Uterus (tissue), 2 donors: ENCODE data around the gene CYS1.

Experiments
- CTCF ChIP-seq, 4 experiments: fragments of 200-600 bp in 2 of 4; fragments of 450-650 bp in 2 of 4; sonication (generic) in 2 of 4; IDR thresholded peaks; one replicate each; pipeline ENCODE4 v1.5.1; 2016 to 2019; ENCODE audit warnings: antibody characterized with exemption in 4 of 4, mild to moderate bottlenecking in 2 of 4, moderate library complexity in 1 of 4
- POLR2A ChIP-seq, 2 donors: fragments of 450-650 bp; IDR thresholded peaks; one replicate each; pipeline ENCODE4 v1.6.1; 2016; ENCODE audit warnings: antibody characterized with exemption in 2 of 2, mild to moderate bottlenecking in 1 of 2, moderate library complexity in 1 of 2

DNA sequence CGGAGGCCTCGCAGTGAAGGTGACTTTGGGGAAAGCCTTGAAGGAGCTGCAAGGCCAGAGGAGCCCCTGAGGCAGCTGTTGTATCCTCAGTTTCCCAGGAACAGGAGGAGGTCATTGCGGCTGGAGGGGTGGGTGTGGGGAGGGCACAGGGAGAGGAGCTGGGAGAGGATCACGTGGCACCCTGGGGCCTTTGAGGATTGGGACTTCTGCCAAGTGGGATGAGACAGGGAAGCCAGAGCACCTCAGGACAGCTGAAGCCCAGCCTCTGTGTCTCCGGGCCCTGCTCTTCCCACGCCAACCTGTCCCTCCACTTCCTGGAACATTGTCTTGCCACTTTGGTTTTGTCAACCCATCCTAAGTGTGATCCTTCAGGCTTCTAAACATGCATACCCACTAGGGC, 23.0 kb upstream of the CYS1 start:
- TF ChIP-seq CTCF (IDR thresholded peaks at IDR 0.05) (no peak), POLR2A (IDR thresholded peaks at IDR 0.05) (no peak)
